ENCODE measurements around the gene CLRN3.

CLRN3 gene

GRCh38 chr10:127892743-127893142 is at the start of gene CLRN3:
TSS of gene CLRN3 (minus strand) at chr10:127892941. CDS start at chr10:127892784, 157 bp downstream.
- no peak for DNase-seq (ENCODE audit: low read depth in 4 of 4, low spot score in 1 of 4)

- no peak for DNase-seq (ENCODE audit: low read depth in 4 of 4, low spot score in 1 of 4)
These were observed 48.3 kb upstream of the CLRN3 start for GRCh38 chr10:127940866-127941640.

- no peak for DNase-seq (ENCODE audit: low read depth in 4 of 4, low spot score in 1 of 4)
These were observed 47.1 kb upstream of the CLRN3 start for GRCh38 chr10:127939786-127940330.

GRCh38 chr10:127937915-127938463 is 45.2 kb upstream of the CLRN3 start:
- DNase-seq (ENCODE audit: low read depth in 4 of 4, low spot score in 1 of 4), result no peak

GRCh38 chr10:127937069-127937468 is 44.3 kb upstream of the CLRN3 start:
- DNase-seq (ENCODE audit: low read depth in 4 of 4, low spot score in 1 of 4), result no peak

- no peak for DNase-seq (ENCODE audit: low read depth in 4 of 4, low spot score in 1 of 4)
These were observed 42.4 kb upstream of the CLRN3 start for GRCh38 chr10:127935071-127935561.

GRCh38 chr10:127934383-127934782 is 41.6 kb upstream of the CLRN3 start:
- no peak for DNase-seq (ENCODE audit: low read depth in 4 of 4, low spot score in 1 of 4)

GRCh38 chr10:127933271-127933670 is 40.5 kb upstream of the CLRN3 start:
- no peak for DNase-seq (ENCODE audit: low read depth in 4 of 4, low spot score in 1 of 4)

GRCh38 chr10:127932521-127933270 is 40.0 kb upstream of the CLRN3 start:
- no peak for DNase-seq (ENCODE audit: low read depth in 4 of 4, low spot score in 1 of 4)

- DNase-seq (ENCODE audit: low read depth in 4 of 4, low spot score in 1 of 4), result no peak
These were observed 35.5 kb upstream of the CLRN3 start for GRCh38 chr10:127928021-127928806.

- no peak for DNase-seq (ENCODE audit: low read depth in 4 of 4, low spot score in 1 of 4)
These were observed 33.7 kb upstream of the CLRN3 start for GRCh38 chr10:127926455-127926854.

GRCh38 chr10:127925471-127926207 is 32.9 kb upstream of the CLRN3 start:
- DNase-seq (ENCODE audit: low read depth in 4 of 4, low spot score in 1 of 4), result no peak

GRCh38 chr10:127923646-127924045 is 30.9 kb upstream of the CLRN3 start:
- DNase-seq (ENCODE audit: low read depth in 4 of 4, low spot score in 1 of 4), result no peak

GRCh38 chr10:127922675-127923366 is 30.1 kb upstream of the CLRN3 start:
- no peak for DNase-seq (ENCODE audit: low read depth in 4 of 4, low spot score in 1 of 4)

GRCh38 chr10:127922206-127922605 is 29.5 kb upstream of the CLRN3 start:
- DNase-seq (ENCODE audit: low read depth in 4 of 4, low spot score in 1 of 4), result no peak

- no peak for DNase-seq (ENCODE audit: low read depth in 4 of 4, low spot score in 1 of 4)
These were observed 29.0 kb upstream of the CLRN3 start for GRCh38 chr10:127921753-127922145.

- no peak for DNase-seq (ENCODE audit: low read depth in 4 of 4, low spot score in 1 of 4)
These were observed 28.5 kb upstream of the CLRN3 start for GRCh38 chr10:127921075-127921752.

GRCh38 chr10:127920306-127921074 is 27.7 kb upstream of the CLRN3 start:
- DNase-seq (ENCODE audit: low read depth in 4 of 4, low spot score in 1 of 4), result no peak

Data from stimulated activated CD4-positive, alpha-beta T cell treated with anti-CD3 and anti-CD28 coated beads, Interleukin-1b, Interleukin-23, amount 100 ng/mL, for 24 hours (primary cell).